HG03558 (cell line): ENCODE results near the gene ARFRP1.
"Not testable (repeated sequence)": the region's sequence is repeated elsewhere in the genome, so short reads cannot be mapped to it uniquely, and the experiment has no call there.

ENCODE experiments used
- ATAC-seq: cut with Tn5 transposase; IDR thresholded peaks from one replicate; pipeline ENCODE4 v1.9.1; 2021; ENCODE audit warnings: moderate number of reproducible peaks; ENCODE audit not compliant: unreplicated experiment; ENCODE audit errors: extremely low read depth

ARFRP1 gene

DNA sequence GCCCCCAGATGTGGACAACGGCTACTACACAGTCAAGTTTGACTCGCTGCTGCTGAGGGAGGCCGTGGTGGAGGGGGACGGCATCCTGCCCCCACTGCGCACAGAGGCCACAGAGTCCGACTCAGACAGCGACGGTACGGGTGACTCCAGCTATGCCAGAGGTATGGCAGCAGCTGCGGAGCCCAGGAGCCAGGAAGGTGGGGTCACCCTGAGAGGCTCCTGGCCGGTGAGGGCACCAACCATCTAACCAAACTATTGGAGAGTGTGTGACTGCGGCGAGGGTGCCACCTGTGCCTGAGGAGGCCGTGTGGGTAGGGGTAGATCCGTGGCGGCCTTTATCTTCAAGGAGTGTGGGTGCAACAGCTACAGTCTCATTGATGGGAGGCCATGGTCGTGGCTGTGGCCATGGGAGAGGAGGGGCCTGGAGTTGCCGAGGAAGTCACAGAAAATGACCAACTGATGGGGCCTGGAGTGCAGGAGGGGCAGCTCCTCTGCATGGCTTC, 25.9 kb upstream of the ARFRP1 start:
- no peak for ATAC-seq

DNA sequence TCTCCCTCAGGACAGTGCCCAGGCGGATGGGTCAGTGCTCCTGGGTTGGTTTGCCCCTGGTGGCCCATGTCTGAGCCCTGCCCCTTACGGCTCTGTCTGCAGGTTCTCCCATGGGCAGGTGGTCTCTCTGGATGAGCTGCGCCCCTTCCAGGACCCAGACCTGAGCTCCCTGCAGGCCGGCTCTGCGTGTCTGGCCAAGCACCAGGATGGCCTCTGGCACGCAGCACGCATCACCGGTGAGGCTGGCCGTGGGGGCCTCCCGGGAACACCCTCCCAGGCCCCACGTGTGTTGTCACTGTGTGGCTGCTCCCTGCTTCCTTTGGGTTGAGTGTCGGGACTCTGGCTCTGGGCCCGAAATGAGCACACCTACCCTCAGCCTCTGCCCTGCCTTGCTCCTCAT, 25.3 kb upstream of the ARFRP1 start:
- no peak for ATAC-seq

DNA sequence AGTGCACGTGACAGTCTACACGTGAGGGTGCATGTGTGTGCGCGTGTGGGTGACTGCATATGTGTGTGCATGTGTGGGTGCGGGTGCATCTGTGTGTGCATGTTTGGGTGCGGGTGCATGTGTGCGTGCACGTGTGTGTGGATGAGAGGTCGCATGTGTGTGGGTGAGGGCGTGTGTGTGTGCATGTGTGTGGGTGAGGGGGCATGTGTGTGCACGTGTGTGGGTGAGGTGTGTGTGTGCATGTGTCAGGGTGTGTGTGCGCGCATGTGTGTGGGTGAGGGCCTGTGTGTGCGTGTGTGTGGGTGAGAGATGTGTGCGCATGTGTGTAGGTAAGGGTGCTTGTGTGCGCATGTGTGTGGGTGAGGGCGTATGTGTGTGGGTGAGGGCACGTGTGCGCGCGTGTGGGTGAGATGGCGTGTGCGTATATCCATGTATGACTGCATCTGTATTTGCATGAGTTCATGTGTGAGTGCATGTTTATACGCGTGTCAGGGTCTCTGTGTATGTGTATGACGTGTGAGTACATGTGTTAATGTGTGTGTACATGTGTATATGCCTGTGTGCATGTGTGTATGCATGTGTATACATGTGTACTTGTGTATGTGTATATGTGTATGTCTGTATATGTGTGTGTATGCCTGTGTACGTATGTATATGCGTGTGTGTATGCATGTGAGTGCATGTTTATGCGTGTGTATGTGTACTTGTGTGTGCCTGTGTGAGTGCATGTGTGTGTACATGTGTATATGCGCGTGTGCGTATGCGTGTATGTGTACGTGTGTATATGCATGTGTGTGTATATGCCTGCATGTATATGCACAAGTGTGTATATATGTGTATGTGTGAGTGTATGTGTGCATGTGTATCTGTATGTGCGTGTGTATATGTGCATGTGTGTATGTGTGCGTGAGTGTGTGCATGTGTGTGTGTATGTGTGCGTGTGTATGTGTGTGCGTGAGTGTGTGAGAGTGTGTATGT, 24.6 kb upstream of the ARFRP1 start:
- ATAC-seq: no peak

DNA sequence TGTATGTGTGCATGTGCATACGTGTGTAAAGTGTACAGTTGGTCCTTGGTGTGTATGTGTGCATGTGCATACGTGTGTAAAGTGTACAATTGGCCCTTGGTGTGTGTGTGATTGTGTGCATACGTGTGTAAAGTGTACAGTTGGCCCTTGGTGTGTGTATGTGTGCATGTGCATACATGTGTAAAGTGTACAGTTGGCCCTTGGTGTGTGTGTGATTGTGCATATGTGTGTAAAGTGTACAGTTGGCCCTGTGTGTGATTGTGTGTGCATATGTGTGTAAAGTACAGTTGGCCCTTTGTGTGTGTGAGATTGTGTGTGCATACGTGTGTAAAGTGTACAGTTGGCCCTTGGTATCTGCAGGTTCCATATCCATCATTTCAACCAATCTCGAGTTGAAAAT, 23.6 kb upstream of the ARFRP1 start:
- ATAC-seq: no peak

DNA sequence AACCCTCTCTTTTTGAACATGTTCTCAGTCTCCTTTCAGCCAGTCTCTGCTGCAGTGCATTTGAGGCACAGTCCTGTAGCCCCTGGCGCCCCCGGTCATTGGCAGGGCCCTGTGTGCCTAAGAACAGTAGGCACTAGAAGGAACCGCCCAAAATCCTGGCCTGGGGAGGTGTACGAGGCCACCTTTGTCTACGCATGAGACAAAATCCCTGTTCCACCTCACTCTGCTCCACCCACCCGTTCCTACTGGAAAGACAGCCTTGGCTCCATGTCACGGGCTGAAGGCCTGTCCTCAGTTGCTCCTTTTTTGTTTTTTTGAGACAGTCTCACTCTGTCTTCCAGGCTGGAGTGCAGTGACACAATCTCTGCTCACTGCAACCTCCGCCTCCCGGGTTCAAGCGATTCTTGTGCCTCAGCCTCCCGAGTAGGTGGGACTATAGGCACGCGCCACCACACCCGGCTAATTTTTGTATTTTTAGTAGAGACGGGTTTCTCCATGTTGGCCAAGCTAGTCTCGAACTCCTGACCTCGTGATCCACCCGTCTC, 22.5 kb upstream of the ARFRP1 start:
- not testable (repeated sequence) for ATAC-seq

DNA sequence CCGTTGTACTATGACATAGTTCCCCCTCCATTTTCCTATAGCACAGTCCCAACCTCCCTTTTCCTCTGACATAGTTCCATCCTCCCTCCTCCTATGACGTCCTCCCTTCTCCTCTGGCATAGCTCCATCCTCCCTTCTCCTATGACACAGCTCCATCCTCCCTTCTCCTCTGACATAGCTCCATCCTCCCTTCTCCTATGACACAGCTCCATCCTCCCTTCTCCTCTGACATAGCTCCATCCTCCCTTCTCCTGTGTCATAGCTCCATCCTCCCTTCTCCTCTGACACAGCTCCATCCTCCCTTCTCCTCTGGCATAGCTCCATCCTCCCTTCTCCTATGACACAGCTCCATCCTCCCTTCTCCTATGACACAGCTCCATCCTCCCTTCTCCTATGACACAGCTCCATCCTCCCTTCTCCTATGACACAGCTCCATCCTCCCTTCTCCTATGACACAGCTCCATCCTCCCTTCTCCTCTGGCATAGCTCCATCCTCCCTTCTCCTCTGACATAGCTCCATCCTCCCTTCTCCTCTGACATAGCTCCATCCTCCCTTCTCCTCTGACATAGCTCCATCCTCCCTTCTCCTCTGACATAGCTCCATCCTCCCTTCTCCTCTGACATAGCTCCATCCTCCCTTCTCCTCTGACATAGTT, 15.3 kb upstream of the ARFRP1 start:
- not testable (repeated sequence) for ATAC-seq

DNA sequence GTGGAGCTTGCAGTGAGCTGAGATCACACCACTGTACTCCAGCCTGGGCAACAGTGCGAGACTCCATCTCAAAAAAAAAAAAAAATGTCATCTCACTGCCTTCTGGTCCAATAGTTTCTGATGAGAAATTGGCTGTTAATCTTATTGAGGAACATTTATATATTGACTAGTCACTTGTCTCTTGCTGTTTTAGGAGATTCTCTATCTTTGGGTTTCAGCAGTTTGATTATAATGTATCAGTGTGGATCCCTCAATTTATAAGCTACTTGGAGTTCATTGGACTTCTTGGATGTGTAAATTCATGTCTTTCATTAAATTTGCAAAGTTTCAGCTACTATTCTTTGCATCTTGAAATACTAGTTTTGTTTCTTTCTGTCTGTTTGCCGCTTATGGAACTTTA, 11.2 kb upstream of the ARFRP1 start:
- no peak for ATAC-seq

DNA sequence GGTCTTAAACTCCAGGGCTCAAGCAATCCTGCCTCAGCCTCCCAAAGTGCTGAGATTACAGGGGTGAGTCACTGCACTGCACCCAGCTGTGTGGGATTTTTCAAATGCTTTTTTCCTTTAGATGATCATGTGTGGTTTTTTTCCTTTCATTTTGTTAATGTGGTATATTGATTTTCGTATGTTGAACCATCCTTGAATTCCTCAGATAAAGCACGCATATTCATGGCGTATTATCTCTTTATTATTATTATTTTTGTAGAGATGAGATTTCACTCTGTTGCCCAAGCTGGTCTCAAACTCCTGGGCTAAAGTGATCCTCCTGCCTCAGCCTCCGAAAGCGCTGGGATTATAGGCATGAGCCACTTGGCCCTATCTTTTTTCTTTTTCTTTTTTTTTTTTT, 7.1 kb upstream of the ARFRP1 start:
- no peak for ATAC-seq

DNA sequence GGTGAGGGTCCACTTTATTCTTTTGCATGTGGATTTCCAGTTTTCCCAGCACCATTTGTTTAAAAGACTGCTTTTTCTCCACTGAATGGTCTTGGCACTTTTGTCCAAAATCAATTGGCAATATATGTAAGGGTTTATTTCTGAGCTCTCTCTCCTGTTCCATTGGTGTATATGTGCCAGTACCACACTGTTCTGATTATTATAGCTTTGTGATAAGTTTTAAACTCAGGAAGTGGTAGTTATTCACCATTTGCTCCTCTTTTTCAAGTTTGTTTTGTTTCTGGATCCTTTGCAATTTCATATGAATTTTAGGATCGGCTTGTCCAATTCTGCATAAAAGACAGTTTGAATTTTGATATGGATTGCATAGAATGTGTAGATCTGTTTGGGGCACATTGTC, 4.4 kb upstream of the ARFRP1 start:
- ATAC-seq: no peak

DNA sequence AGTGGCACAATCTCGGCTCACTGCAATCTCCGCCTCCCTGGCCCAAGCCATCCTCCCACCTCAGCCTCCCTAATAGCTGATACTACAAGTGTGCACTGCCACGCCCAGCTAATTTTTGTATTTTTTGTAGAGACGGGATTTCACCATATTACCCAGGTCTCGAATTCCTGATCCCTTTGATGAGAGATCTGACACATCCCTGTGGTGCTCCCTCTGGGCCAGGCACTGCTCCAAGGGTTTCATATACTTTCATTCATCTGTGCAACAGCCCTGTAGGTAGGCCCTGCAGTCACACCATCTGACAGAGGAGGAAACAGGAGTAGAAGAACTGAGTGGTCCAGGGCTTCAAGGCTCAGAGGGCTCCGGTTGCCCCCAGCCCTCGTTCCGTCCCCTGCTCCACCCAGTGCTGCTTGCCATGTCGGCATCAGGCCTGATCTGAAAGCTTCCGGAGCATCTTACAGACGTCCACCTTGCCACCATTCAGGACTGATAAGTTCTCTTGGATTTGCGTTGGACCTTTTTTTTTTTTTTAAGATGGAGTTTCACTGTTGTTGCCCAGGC, 3.4 kb upstream of the ARFRP1 start:
- ATAC-seq: no peak

DNA sequence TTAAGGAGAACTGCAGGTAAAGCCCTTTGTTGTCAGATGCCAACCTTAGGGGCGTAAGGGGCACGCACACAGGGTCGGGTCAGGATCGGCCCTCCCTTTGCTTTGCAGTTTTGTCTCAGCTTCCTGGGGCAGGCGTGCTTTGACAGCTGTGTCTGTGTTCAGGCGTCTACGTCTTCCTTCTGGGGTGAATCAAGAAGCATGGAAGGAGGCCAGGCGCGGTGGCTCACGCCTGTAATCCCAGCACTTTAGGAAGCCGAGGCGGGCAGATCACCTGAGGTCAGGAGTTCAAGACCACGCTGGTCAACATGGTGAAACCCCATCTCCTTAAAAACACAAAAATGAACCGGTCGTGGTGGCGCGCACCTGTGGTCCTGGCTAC, 1.4 kb upstream of the ARFRP1 start:
- no peak for ATAC-seq

DNA sequence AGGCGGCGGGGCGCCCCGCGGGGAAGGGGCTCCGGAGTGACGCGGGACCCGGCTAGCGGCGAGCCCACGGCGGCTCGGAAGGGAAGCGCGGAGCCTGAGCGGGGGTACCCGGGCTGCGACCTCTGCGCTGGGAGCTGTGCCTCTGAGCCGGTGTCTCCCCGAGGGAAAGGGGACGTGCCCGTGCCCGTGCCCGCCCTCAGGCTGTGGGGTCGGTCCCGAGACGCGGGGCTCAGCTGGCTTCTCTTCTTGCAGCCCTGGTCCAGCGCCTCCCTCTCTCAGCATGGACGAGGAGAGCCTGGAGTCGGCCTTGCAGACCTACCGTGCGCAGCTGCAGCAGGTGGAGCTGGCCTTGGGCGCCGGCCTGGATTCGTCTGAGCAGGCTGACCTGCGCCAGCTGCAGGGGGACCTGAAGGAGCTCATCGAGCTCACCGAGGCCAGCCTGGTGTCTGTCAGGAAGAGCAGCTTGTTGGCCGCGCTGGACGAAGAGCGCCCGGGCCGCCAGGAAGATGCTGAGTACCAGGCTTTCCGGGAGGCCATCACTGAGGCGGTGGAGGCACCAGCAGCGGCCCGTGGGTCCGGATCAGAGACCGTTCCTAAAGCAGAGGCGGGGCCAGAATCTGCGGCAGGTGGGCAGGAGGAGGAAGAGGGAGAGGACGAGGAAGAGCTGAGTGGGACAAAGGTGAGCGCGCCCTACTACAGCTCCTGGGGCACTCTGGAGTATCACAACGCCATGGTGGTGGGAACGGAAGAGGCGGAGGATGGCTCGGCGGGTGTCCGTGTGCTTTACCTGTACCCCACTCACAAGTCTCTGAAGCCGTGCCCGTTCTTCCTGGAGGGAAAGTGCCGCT, 749 bp upstream of the ARFRP1 start:
- no peak for ATAC-seq

DNA sequence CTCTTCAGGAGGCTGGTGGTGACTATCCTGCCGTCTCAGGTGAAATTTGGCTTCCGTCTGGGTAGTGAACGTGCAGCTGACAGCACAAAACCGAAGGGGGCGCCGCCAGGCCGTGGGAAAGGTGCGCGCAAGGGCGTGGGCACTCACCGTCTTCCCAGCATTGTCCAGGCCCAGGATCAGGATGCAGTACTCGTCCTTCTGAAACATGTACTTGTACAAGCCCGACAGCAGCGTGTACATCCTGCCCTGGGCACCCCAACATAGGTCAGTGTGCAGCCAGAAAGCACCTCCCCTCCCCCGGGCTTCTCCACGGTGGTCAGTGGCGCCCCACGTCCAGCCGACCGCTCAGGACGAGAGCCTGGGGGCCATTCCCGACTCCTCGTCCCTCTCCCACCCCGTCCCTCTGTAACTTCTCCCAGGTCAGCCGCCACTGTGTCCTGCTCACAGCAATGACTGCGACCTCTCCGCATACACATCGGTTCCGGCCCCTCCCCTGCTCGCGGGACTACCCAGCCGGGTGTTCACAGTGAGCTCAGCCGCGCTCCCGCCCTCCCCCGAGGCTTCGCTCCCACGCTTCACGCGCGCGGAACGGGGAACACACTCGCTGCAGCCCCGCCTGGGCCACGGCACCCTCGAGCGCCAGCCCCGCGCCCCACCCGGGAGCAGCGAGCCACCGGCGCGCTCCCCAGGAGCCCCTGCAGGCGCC, 771 bp downstream of the ARFRP1 start:
- no peak for ATAC-seq

DNA sequence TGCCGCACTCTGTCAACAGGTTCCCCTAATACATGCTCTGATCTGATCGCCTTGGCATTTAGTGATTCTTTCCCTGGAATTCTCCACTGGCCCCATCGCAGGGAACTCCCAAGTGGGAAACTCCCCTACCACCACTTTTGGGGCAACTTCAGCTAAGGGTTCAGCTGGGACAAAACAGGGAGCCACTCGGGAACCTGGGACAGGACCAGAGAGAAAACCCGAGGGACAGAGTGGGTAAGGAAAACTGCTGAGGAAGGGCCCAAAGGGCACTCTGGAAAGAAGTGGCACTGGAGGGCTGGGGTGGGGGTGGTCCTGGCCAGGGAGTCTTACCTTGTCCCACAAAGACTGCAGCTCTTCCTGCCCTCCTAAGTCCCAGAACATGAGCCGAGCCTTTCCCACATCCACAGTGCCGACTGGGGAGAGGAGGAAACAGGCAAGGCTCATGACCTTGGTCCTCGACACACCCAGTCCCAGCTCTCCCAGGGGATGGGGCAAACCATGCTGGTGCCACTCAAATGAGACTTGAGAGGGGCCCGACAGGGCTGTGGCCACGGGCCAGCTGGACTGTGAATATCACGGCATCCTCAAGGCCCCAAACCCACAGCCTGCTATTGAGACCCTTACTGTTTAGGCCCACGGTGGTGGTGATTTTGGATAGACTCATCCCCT, 1.6 kb downstream of the ARFRP1 start:
- no peak for ATAC-seq

DNA sequence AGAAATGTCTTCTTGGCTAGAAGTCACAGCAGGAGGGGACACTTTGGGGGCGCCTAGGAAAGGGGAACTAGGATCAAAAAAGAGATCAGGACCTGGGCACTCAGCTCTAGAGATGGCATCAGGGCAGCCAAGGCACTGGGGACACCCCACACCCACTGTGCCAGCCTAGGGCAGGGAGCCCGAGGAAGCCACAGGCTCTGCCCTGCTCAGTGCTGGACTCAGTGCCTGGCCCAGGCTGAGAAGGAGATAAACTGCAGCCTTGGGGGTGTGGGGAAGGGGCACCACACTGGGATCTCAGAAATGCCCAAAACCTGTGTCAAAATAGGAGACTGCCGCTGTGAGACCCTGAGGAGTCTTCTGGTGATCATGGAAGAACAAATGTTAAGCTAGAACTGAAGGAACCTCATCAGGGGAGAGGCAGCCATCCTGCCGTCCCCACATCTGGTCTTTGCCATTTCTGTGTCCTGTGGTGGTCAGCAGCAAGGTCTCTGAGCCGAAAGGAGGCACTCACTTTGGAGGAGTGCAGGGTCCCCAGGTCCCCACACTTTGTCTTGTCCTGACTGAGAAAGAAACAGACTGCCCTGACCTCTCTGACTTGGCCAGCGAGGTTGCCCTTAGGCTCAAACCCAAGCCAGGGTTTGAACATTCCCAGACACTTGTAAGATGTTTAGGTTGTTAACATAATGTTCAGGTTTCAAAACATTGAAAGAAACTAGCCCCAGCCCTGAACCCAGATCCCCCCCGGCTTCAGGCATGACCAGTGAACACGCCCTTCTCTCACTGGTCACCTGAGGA, 2.3 kb downstream of the ARFRP1 start:
- ATAC-seq: no peak

DNA sequence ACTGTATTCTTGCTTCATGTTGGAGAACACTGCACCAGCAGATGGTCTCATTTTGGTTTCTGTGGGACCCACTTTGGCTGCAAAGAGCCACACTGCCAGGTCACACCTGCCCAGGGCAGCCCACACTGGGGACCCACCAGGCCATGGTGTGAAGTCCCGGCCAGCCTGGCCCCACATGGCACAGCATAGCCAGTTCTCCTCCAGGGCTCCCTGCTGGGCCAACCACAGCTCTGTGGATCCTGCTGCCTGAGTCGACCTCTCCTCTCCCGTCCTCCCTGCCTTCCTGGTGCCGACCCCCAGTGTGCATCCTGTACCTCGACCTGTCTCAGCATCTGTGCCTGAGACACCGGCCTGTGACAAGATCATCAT, 3.0 kb downstream of the ARFRP1 start:
- no peak for ATAC-seq

DNA sequence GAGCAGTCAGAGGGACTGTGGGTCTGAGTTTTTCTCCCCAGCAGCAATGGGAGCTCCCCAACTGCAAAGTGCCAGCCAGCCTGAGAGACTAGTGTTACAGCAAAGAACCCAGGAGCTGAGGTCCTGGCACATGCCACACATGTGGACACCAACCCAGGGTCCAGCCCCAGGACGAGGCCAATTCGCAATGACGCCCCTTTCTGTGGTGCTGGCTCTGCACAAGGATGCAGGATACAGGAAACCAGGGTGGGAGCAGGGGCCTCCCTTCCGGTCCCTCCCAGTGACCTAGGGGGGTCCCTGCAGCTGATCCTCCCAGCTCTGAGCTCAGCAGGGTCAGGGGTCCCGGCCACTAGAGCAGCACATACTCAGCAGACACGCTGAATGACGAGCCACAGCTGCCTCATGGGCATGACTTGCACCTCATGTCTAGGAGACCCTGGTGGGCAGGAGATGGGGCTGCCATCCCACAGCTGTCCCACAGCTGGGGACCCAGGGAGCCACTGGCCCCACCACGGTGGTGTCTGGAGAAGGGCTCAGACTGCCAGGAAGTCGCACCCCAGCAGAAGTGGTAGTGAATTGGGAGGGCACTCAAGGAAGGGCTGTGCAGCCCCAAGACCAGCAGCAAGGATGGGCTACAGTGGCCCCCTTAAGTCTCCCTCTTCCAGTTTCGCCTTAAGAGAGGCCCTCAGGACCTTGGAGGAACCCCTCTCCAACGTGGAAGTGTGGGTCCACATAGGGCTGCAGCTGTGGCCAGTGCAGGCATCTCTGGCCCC, 3.6 kb downstream of the ARFRP1 start:
- no peak for ATAC-seq
